H1 (cell line): ENCODE measurements around the gene LUC7L3. TPM values are rescaled to one million over a fixed set of nuclear protein-coding genes. Genes with fewer than 3 reads are reported as not detected.

Experiments used
- CBX8 ChIP-seq: fragments of 300-800, 300-1000 bp; sonication (generic); IDR thresholded peaks from 2 replicates; pipeline ENCODE4 v1.7.1; 2016; ENCODE audit warnings: low read depth, low read length, borderline replicate concordance
- EZH2 ChIP-seq: fragments of 200-600 bp; sonication (generic); IDR thresholded peaks from 2 replicates; pipeline ENCODE4 v1.7.1; 2012; ENCODE audit warnings: low read depth, mild to moderate bottlenecking, moderate library complexity, low read length, inconsistent platforms; ENCODE audit not compliant: severe bottlenecking
- MAX ChIP-seq: IDR thresholded peaks from 2 replicates; pipeline ENCODE4 v1.6.1; 2012; ENCODE audit warnings: inconsistent platforms
- PHF8 ChIP-seq: fragments of 200-600 bp; sonication (generic); conservative IDR thresholded peaks from 2 replicates; pipeline ENCODE4 v1.7.1; 2012; ENCODE audit warnings: low read depth, mild to moderate bottlenecking, inconsistent platforms, low read length, moderate library complexity
- POLR2AphosphoS5 ChIP-seq: IDR thresholded peaks from 2 replicates; pipeline ENCODE4 v1.6.1; 2011; ENCODE audit warnings: low read depth, low read length
- SIN3A ChIP-seq, 2 experiments: IDR thresholded peaks in 1 of 2; conservative IDR thresholded peaks in 1 of 2; 2 replicates each; pipeline ENCODE4 v1.6.1; 2011 to 2012; ENCODE audit warnings: low read length in 2 of 2, improper control_type of control experiment in 1 of 2, low read depth in 1 of 2, mild to moderate bottlenecking in 1 of 2
- TEAD4 ChIP-seq: IDR thresholded peaks from 2 replicates; pipeline ENCODE4 v1.6.1; 2012; ENCODE audit warnings: low read depth, low read length, inconsistent platforms, mixed read lengths
- polyA plus RNA-seq, 7 experiments: library from polyadenylated mRNA; depleted of rRNA in 3 of 7; stranded (reverse) in 5 of 7; unstranded in 2 of 7; fragments of >200 nt in 5 of 7; fragments of 200-250 nt in 2 of 7; gene quantifications; 1 replicate in 5 of 7; 2 replicates in 1 of 7; 4 replicates in 1 of 7; pipeline versions ENCODE4 v1.2.1 to v1.2.3, GENCODE V29; 2011 to 2013; ENCODE audit warnings: missing spikeins in 2 of 7, mixed read lengths in 2 of 7
- total RNA-seq: library from RNA; stranded (reverse); fragmentation: NEBNext Ultra II Directional; extraction: Animal tissue kit (Norgen Biotek cat#: 25700); gene quantifications from 2 replicates; pipeline ENCODE4 v1.2.1, GENCODE V29; 2021

The LUC7L3 gene
- total and polyA plus RNA-seq, 2 of the 8 experiments (the other 6 are each of a cell fraction or from before 2014, with no cell fraction given): 102 to 126 TPM

GRCh38 chr17:50682938-50683337, 36.5 kb upstream of the LUC7L3 start (continued):
- no peak for TF ChIP-seq CBX8
- TF ChIP-seq EZH2: no peak
- no peak for TF ChIP-seq POLR2AphosphoS5
- TF ChIP-seq TEAD4: no peak
- TF ChIP-seq MAX: no peak
- no peak for TF ChIP-seq SIN3A (conservative IDR thresholded peaks at IDR 0.05 in 1 of 2, IDR thresholded peaks at IDR 0.05 in 1 of 2; ENCODE audit: low read depth in 1 of 2, low read length in 2 of 2)
- no peak for TF ChIP-seq PHF8
